Heart right ventricle (tissue), 16 donors: ENCODE data around the gene BOK. TPM values are rescaled to one million over a fixed set of nuclear protein-coding genes. Genes with fewer than 3 reads are reported as not detected.

Source experiments
- ATAC-seq, 8 donors: fragments of 200-7000 bp; cut with Tn5 transposase; one replicate each; pipeline ENCODE4 v1.9.1; 2020; ENCODE audit warnings: mild to moderate bottlenecking in 8 of 8, moderate library complexity in 8 of 8, moderate number of reproducible peaks in 1 of 8
- DNase-seq, 2 donors: peaks; one replicate each; pipeline ENCODE4 v3.0.0-alpha.2; 2020
- H3K27ac ChIP-seq, 10 donors: fragments of 200-600 bp; sonication (generic) in 2 of 10; one replicate each; pipeline versions ENCODE4 v1.5.0 to v1.8.0; 2020 to 2022; ENCODE audit warnings: mild to moderate bottlenecking in 3 of 10
- H3K27me3 ChIP-seq, 7 donors: fragments of 200-600 bp; one replicate each; pipeline ENCODE4 v1.8.0; 2021 to 2022; ENCODE audit warnings: mild to moderate bottlenecking in 2 of 7
- H3K36me3 ChIP-seq, 9 donors: fragments of 200-600 bp; sonication (generic) in 1 of 9; one replicate each; pipeline versions ENCODE4 v1.5.0 to v1.8.0; 2020 to 2022; ENCODE audit warnings: mild to moderate bottlenecking in 2 of 9
- H3K4me1 ChIP-seq, 9 donors: fragments of 200-600 bp; sonication (generic) in 1 of 9; one replicate each; pipeline versions ENCODE4 v1.5.0 to v1.8.0; 2020 to 2022; ENCODE audit warnings: mild to moderate bottlenecking in 4 of 9
- H3K4me3 ChIP-seq, 10 donors: fragments of 200-600 bp; sonication (generic) in 2 of 10; one replicate each; pipeline versions ENCODE4 v1.5.0 to v1.8.0; 2020 to 2022; ENCODE audit warnings: mild to moderate bottlenecking in 7 of 10, moderate library complexity in 2 of 10
- H3K9me3 ChIP-seq, 11 donors: fragments of 200-600 bp in 10 of 11; sonication (generic) in 2 of 11; one replicate each; pipeline versions ENCODE4 v1.5.0 to v1.8.0; 2013 to 2022; ENCODE audit warnings: mild to moderate bottlenecking in 2 of 11, control low read depth in 1 of 11, moderate library complexity in 1 of 11
- WGBS, 2 donors: extraction: QIAGEN DNeasy Blood & Tissue Kit; methylation state at CpG; one replicate each; pipeline ENCODE4 v1.1.7; 2013; ENCODE audit warnings: inconsistent platforms in 1 of 2; 5-methylcytosine and 5-hydroxymethylcytosine counted together
- intact Hi-C, 10 donors: fragments of 100-400 bp; cut with DNase I; formaldehyde crosslinking; loops; one replicate each; pipeline versions ENCODE4 v1.11.1 to v1.14.2; 2022
- polyA plus RNA-seq, 2 donors: library from polyadenylated mRNA; stranded (reverse); fragments of 200-250 nt; gene quantifications; one replicate each; pipeline ENCODE4 v1.2.3, GENCODE V29; 2013
- total RNA-seq, 10 donors: library from RNA; stranded (reverse); fragmentation: NEBNext Ultra II Directional in 3 of 10; extraction: Animal tissue kit (Norgen Biotek cat#: 25700) in 3 of 10; gene quantifications; one replicate each; pipeline versions ENCODE4 v1.2.1 to v1.2.4, GENCODE V29; 2021 to 2023
- TF ChIP-seq, protein P1 (sequence below), 9 donors: fragments of 200-600 bp; sonication (generic) in 2 of 9; IDR thresholded peaks; one replicate each; pipeline versions ENCODE4 v1.5.0 to v1.8.0; 2021 to 2022; ENCODE audit warnings: antibody characterized with exemption in 9 of 9, mild to moderate bottlenecking in 5 of 9, moderate library complexity in 1 of 9
- donor health status: Arrhythmogenic right ventricular cardiomyopathy.
- donor health status: ischemic (EF 13 %, LVEDD 7.1; RV severe dilation, severe dysfunction).
- donor health status: healthy with polysubstance abuse.
- donor health status: DM: no; HTN: yes; CAD: no.
- donor health status: DM: no; HTN: no; CAD: no.
- donor health status: ischemic (EF 25% LVEDD 6.9; RV normal size, moderate dysfunction).
- donor health status: ischemic (EF 25% LVEDD 5.7; RV mildly dilated, moderate dysfunction).
- donor health status: healthy.
- donor health status: DM: yes; HTN: yes; CAD: no.
- donor health status: Ischemic cardiomyopathy.
- donor health status: ischemic (EF 35%, LVEDD 5.7; RV mildly dilated, moderate dysfunction).
- donor health status: nonischemic (EF 11% LVEDD 7.7; RV severe dilation, severe dysfunction).
- donor health status: DM: yes; HTN: yes; CAD: no.
- donor health status: PGD.
- donor health status: ischemic (EF 29% LVEDD 5.4; RV normal size, mild dysfunction).
- donor health status: nonischemic (EF 23%, LVEDD 6.1; RV moderate dilation, normal function).

Gene BOK
- total and polyA plus RNA-seq, 12 donors: 1.6 to 15.6 (median 3.3) TPM

DNA sequence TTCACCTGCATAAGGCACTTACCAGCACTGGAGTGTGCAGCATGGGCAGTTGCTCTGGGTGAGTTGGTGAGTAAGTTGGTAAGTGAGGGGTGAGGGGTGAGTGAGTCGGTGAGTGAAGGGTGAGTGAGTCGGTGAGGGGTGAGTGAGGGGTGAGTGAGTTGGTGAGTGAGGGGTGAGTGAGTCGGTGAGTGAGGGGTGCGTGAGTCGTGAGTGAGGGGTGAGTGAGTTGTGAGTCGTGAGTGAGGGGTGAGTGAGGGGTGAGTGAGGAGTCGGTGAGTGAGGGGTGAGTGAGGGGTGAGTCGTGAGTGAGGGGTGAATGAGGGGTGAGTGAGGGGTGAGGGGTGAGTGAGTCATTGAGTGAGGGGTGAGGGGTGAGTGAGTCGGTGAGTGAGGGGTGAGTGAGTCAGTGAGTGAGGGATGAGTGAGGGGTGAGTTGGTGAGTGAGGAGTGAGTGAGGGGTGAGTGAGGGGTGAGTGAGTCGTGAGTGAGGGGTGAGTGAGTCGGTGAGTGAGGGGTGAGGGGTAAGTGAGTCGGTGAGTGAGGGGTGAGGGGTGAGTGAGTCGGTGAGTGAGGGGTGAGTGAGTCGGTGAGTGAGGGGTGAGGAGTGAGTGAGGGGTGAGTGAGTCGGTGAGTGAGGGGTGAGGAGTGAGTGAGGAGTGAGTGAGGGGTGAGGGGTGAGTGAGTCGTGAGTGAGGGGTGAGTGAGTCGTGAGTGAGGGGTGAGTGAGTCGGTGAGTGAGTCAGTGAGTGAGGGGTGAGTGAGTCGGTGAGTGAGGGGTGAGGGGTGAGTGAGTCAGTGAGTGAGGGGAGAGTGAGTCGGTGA is 61.3 kb downstream of the BOK start:
- H3K4me1 ChIP-seq: peaks cover 4 to 40% (median 33%) of the 10 kb centered on the region in 9 donors
- H3K27ac ChIP-seq: no peak overlapping the region
- no peak overlapping the region for H3K4me3 ChIP-seq
- intact Hi-C loops: loop anchor here in 3 of 10 donors (5.0 to 10.0 kb wide), 3 partner anchors 113 to 265 kb away; partner anchors contain the start of genes STK25 (in 3 of the 3) and FARP2 (in 1 of the 3)
- DNase-seq: no peak
- TF ChIP-seq, protein P1, sequence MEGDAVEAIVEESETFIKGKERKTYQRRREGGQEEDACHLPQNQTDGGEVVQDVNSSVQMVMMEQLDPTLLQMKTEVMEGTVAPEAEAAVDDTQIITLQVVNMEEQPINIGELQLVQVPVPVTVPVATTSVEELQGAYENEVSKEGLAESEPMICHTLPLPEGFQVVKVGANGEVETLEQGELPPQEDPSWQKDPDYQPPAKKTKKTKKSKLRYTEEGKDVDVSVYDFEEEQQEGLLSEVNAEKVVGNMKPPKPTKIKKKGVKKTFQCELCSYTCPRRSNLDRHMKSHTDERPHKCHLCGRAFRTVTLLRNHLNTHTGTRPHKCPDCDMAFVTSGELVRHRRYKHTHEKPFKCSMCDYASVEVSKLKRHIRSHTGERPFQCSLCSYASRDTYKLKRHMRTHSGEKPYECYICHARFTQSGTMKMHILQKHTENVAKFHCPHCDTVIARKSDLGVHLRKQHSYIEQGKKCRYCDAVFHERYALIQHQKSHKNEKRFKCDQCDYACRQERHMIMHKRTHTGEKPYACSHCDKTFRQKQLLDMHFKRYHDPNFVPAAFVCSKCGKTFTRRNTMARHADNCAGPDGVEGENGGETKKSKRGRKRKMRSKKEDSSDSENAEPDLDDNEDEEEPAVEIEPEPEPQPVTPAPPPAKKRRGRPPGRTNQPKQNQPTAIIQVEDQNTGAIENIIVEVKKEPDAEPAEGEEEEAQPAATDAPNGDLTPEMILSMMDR (IDR thresholded peaks at IDR 0.05): no peak
- 95 to 97% methylated on average over 20 of the region's 20 CpGs for WGBS, 2 donors
- peaks cover 0 to 10% (median 0%) of the 10 kb centered on the region in 9 donors for H3K36me3 ChIP-seq
- H3K27me3 ChIP-seq: no peaks in the 10 kb centered on the region
- no peaks in the 10 kb centered on the region for H3K9me3 ChIP-seq
- no peak for ATAC-seq

DNA sequence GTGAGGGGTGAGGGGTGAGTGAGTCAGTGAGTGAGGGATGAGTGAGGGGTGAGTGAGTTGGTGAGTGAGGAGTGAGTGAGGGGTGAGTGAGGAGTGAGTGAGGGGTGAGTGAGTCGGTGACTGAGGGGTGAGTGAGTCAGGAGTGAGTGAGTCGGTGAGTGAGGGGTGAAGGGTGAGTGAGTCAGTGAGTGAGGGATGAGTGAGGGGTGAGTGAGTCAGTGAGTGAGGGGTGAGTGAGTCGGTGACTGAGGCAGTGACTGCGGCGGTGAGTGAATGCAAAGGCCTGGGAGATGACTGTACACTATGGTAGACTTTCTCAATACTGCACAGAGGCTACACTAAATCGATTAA is 61.8 kb downstream of the BOK start:
- Histone ChIP-seq H3K4me1 (peaks cover 4 to 39% (median 33%) of the 10 kb centered on the region in 9 donors), H3K27me3 (no peaks in the 10 kb centered on the region), H3K9me3 (no peaks in the 10 kb centered on the region), H3K27ac (no peak overlapping the region), H3K4me3 (no peak overlapping the region), H3K36me3 (peaks cover 0 to 13% (median 0%) of the 10 kb centered on the region in 9 donors)
- intact Hi-C loops: no loop called here
- ATAC-seq (no peak), DNase-seq (no peak)
- TF ChIP-seq, protein P1 (IDR thresholded peaks at IDR 0.05): no peak
- WGBS, 2 donors: 96% methylated on average over 6 of the region's 6 CpGs

Other genes starting within 250 kb of the BOK start
- gene HDLBP, start 243.1 kb upstream of the BOK start, total RNA-seq: 100 to 1,000 TPM; 312 to 419 (median 357) TPM
- 100 to 1,000 TPM; 206 to 273 TPM for gene HDLBP, start 243.1 kb upstream of the BOK start, polyA plus RNA-seq
- 100 to 1,000 TPM; 177 to 249 (median 194) TPM for gene SEPTIN2, start 242.8 kb upstream of the BOK start, total RNA-seq
- gene SEPTIN2, start 242.8 kb upstream of the BOK start, polyA plus RNA-seq: 100 to 1,000 TPM; 100 to 128 TPM
- gene FARP2, start 202.5 kb upstream of the BOK start, total RNA-seq: 10 to 100 TPM; 14.4 to 23.6 (median 19.4) TPM
- gene FARP2, start 202.5 kb upstream of the BOK start, polyA plus RNA-seq: 10 to 100 TPM in 1 of 2 donors, 1 to 10 TPM in 1; 7.1 to 10.5 TPM
- gene STK25, start 50.2 kb upstream of the BOK start, total RNA-seq: 100 to 1,000 TPM in 1 of 10 donors, 10 to 100 TPM in 9; 66.1 to 104 (median 81.9) TPM
- gene STK25, start 50.2 kb upstream of the BOK start, polyA plus RNA-seq: 100 to 1,000 TPM; 129 to 147 TPM
- gene THAP4, start 78.4 kb downstream of the BOK start, total RNA-seq: 100 to 1,000 TPM in 1 of 10 donors, 10 to 100 TPM in 9; 68.7 to 101 (median 75.4) TPM
- gene THAP4, start 78.4 kb downstream of the BOK start, polyA plus RNA-seq: 10 to 100 TPM; 80.7 to 92.5 TPM
- gene ATG4B, start 78.9 kb downstream of the BOK start, total RNA-seq: 10 to 100 TPM; 34.7 to 52.1 (median 41.2) TPM
- gene ATG4B, start 78.9 kb downstream of the BOK start, polyA plus RNA-seq: 10 to 100 TPM; 51.1 to 55.7 TPM
- 10 to 100 TPM in 3 of 10 donors, 1 to 10 TPM in 7; 6.4 to 12.4 (median 9.3) TPM for gene DTYMK, start 128.1 kb downstream of the BOK start, total RNA-seq
- 10 to 100 TPM in 1 of 2 donors, 1 to 10 TPM in 1; 9.2 to 18.5 TPM for gene DTYMK, start 128.1 kb downstream of the BOK start, polyA plus RNA-seq
- 10 to 100 TPM; 10.4 to 24.6 (median 17.4) TPM for gene ING5, start 143.3 kb downstream of the BOK start, total RNA-seq
- gene ING5, start 143.3 kb downstream of the BOK start, polyA plus RNA-seq: 10 to 100 TPM; 19.0 to 49.9 TPM
- 10 to 100 TPM; 15.1 to 22.8 (median 19.1) TPM for gene D2HGDH, start 175.9 kb downstream of the BOK start, total RNA-seq
- 10 to 100 TPM in 1 of 2 donors, 1 to 10 TPM in 1; 7.6 to 24.7 TPM for gene D2HGDH, start 175.9 kb downstream of the BOK start, polyA plus RNA-seq
- under 1 TPM in 3 of 10 donors, not detected in 7; 0.19 to 0.28 (median 0.23) TPM for gene GAL3ST2, start 218.1 kb downstream of the BOK start, total RNA-seq
- gene GAL3ST2, start 218.1 kb downstream of the BOK start, polyA plus RNA-seq: not detected